Transverse colon (tissue), 3 donors: Measurements from ENCODE around the gene FURIN.

Experiments
- CTCF ChIP-seq, 5 experiments: fragments of 200-600 bp in 3 of 5; fragments of 450-650 bp in 2 of 5; sonication (generic) in 3 of 5; IDR thresholded peaks; 1 replicate in 2 of 5; 2 replicates in 3 of 5; pipeline ENCODE4 v1.5.1; 2016 to 2017; ENCODE audit warnings: antibody characterized with exemption in 5 of 5, inconsistent platforms in 3 of 5, mild to moderate bottlenecking in 2 of 5, moderate library complexity in 1 of 5
- POLR2A ChIP-seq: fragments of 450-650 bp; IDR thresholded peaks from one replicate; pipeline ENCODE4 v1.6.1; 2016; ENCODE audit warnings: antibody characterized with exemption, mild to moderate bottlenecking, moderate library complexity

GRCh38 chr15:90876512-90877170 is 8.3 kb downstream of the FURIN start:
- no peak for TF ChIP-seq CTCF (IDR thresholded peaks at IDR 0.05)
- TF ChIP-seq POLR2A = no peak
